ENCODE results near the gene MAPK4.
"Not testable (repeated sequence)": the region's sequence is repeated elsewhere in the genome, so short reads cannot be mapped to it uniquely, and the experiment has no call there.

The MAPK4 gene

DNA sequence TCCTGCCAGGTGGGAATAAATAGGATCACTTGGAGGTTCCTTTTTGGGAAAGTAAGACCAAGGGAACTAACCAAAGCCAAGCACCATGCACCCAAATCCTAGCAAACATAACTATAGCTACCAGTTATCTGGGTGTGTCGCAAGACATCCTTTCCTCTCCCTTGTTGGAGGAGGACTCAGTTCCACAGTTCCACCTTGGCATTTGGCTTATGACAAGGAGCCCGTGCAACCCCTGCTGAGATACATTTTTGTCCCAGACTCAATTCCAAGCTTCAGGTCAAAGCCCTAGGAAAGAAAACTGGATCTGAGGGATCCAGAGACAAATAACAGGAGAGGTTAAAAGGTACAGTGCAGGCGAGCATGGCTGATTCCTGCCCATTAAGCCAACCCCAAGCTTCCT, 219.1 kb downstream of the MAPK4 start:
- H3K27me3 ChIP-seq (ENCODE audit: insufficient read depth, low read length): peaks cover 63% of the 10 kb centered on the region
- not testable (repeated sequence) for H3K4me3 ChIP-seq (ENCODE audit: low read depth, low read length); H3K27ac ChIP-seq (ENCODE audit: low read depth, low read length); H2AFZ ChIP-seq (ENCODE audit: low read length, unreplicated experiment); H3K79me2 ChIP-seq (ENCODE audit: control insufficient read depth, insufficient read depth, low read length, unreplicated experiment); H3K4me1 ChIP-seq (ENCODE audit: control insufficient read depth, insufficient read depth, low read length, unreplicated experiment); H3K36me3 ChIP-seq (ENCODE audit: insufficient read depth, low read length)

Measured in ACC112 (cell line).